K562 (cell line): ENCODE data around the gene SEPHS2. TPM values are rescaled to one million over a fixed set of nuclear protein-coding genes. Genes with fewer than 3 reads are reported as not detected.

Source experiments
- ATAC-seq: fragments of 200-7000 bp; cut with Tn5 transposase; 3 replicates; pipeline ENCODE4 v1.9.1; 2020; ENCODE audit warnings: moderate library complexity
- BruUV-seq: library from RNA; stranded (reverse); fragments of 400-500 nt; replicated peaks from 2 replicates; lab custom pipeline; 2021; lab: Mats Ljungman, UMichigan
- CTCF ChIA-PET: fragments of 300-600 bp; formaldehyde crosslinking; extraction: SDS; loops from one replicate; lab custom pipeline; 2021; ENCODE audit warnings: low intra/inter-chr PET ratio; lab: Yijun Ruan, JAX
- POLR2A ChIA-PET: fragments of 300-600, 350-650 bp; sonication (Branson Sonifier 250); formaldehyde crosslinking; extraction: SDS; loops from one replicate; lab custom pipeline; 2021; ENCODE audit warnings: antibody characterized with exemption, inconsistent platforms; lab: Yijun Ruan, JAX
- DNase-seq, 4 experiments: peaks; one replicate each; pipeline versions ENCODE4 v3.0.0 to v3.0.0-alpha.2; 2011 to 2018; ENCODE audit warnings: low spot score in 3 of 4, mixed read lengths in 3 of 4; ENCODE audit errors: extremely low read depth in 1 of 4
- FAIRE-seq: peaks from 2 replicates; lab custom pipeline; 2011; peaks lifted over from hg19 to GRCh38; lab: Jason Lieb, UNC
- H2AFZ ChIP-seq: 2 replicates; pipeline ENCODE4 v1.6.0; 2011; ENCODE audit warnings: low read depth, low read length, control low read depth, inconsistent platforms
- H3K27ac ChIP-seq: fragments of 200-600 bp; 3 replicates; pipeline ENCODE4 v1.8.0; 2011; ENCODE audit warnings: low read depth, mild to moderate bottlenecking, control low read depth, inconsistent platforms, low read length, moderate library complexity, mixed read lengths; ENCODE audit errors: extremely low read depth
- H3K27me3 ChIP-seq, 2 experiments: fragments of 300-600 bp in 1 of 2; 2 replicates in 1 of 2; 3 replicates in 1 of 2; pipeline versions ENCODE4 v1.6.0 to v1.8.0; 2011; ENCODE audit warnings: inconsistent platforms in 2 of 2, low read length in 2 of 2, mild to moderate bottlenecking in 1 of 2, mixed read lengths in 1 of 2, moderate library complexity in 1 of 2; ENCODE audit not compliant: control insufficient read depth in 2 of 2, insufficient read depth in 2 of 2
- H3K36me3 ChIP-seq: fragments of 300-600 bp; 3 replicates; pipeline ENCODE4 v1.8.0; 2011; ENCODE audit warnings: mild to moderate bottlenecking, low read length, inconsistent platforms; ENCODE audit not compliant: control insufficient read depth, insufficient read depth
- H3K4me1 ChIP-seq, 2 experiments: fragments of 200-600 bp in 1 of 2; replicated peaks in 1 of 2; 2 replicates in 1 of 2; 3 replicates in 1 of 2; pipeline versions ENCODE4 v1.5.1 to v1.8.0; 2011; ENCODE audit warnings: inconsistent platforms in 2 of 2, low read length in 2 of 2, mild to moderate bottlenecking in 1 of 2, mixed read lengths in 1 of 2, moderate library complexity in 1 of 2; ENCODE audit not compliant: control insufficient read depth in 2 of 2, insufficient read depth in 2 of 2
- H3K4me2 ChIP-seq: 2 replicates; pipeline ENCODE4 v1.6.1; 2011; ENCODE audit warnings: low read length, control low read depth, inconsistent platforms, mixed read lengths; ENCODE audit not compliant: insufficient read depth
- H3K4me3 ChIP-seq: fragments of 200-600 bp; sonication (generic), shearing (Covaris generic); 2 replicates; pipeline ENCODE4 v1.5.1; 2016; ENCODE audit warnings: control low read depth, inconsistent platforms
- H3K79me2 ChIP-seq: fragments of 200-600 bp; 3 replicates; pipeline ENCODE4 v1.8.0; 2011; ENCODE audit warnings: low read length, inconsistent platforms; ENCODE audit not compliant: control insufficient read depth, insufficient read depth
- H3K9ac ChIP-seq, 2 experiments: 2 replicates each; pipeline versions ENCODE4 v1.6.0 to v1.6.1; 2011; ENCODE audit warnings: low read depth in 2 of 2, low read length in 2 of 2, control low read depth in 1 of 2, inconsistent platforms in 1 of 2, mild to moderate bottlenecking in 1 of 2, mixed read lengths in 1 of 2; ENCODE audit not compliant: insufficient read depth in 1 of 2
- H3K9me1 ChIP-seq: one replicate; pipeline ENCODE4 v1.6.0; 2011; ENCODE audit warnings: inconsistent platforms, mild to moderate bottlenecking, low read length, moderate library complexity; ENCODE audit not compliant: control insufficient read depth, insufficient read depth
- H3K9me3 ChIP-seq: replicated peaks from 2 replicates; pipeline ENCODE4 v1.5.1; 2011; ENCODE audit warnings: low read depth, low read length, inconsistent platforms; ENCODE audit not compliant: control insufficient read depth, insufficient read depth
- H4K20me1 ChIP-seq: replicated peaks from 2 replicates; pipeline ENCODE4 v1.6.1; 2011; ENCODE audit warnings: low read length, inconsistent platforms, mixed read lengths; ENCODE audit not compliant: control insufficient read depth, insufficient read depth
- BCOR ChIP-seq: fragments of 450-650 bp; IDR thresholded peaks from 2 replicates; pipeline ENCODE4 v1.6.1; 2016
- ESRRA ChIP-seq: fragments of 450-650 bp; IDR thresholded peaks from 2 replicates; pipeline ENCODE4 v1.6.1; 2014; ENCODE audit warnings: low read depth, mild to moderate bottlenecking, moderate library complexity, borderline replicate concordance
- FOXA3 ChIP-seq, 2 experiments: fragments of 450-650 bp in 1 of 2; sonication (generic) in 1 of 2; formaldehyde crosslinking; IDR thresholded peaks in 1 of 2; conservative IDR thresholded peaks in 1 of 2; 2 replicates each; pipeline versions ENCODE4 v1.4.0 to v1.8.0; 2020 to 2022; ENCODE audit warnings: mild to moderate bottlenecking in 2 of 2, missing genetic modification reagents in 1 of 2
- KDM1A ChIP-seq, 2 experiments: fragments of 450-650 bp; IDR thresholded peaks; 2 replicates each; pipeline ENCODE4 v1.6.1; 2016; ENCODE audit warnings: mild to moderate bottlenecking in 2 of 2
- NCOR1 ChIP-seq: fragments of 450-650 bp; IDR thresholded peaks from 2 replicates; pipeline ENCODE4 v1.6.1; 2016; ENCODE audit warnings: mild to moderate bottlenecking, moderate library complexity
- NFRKB ChIP-seq: fragments of 450-650 bp; IDR thresholded peaks from 2 replicates; pipeline ENCODE4 v1.6.1; 2016; ENCODE audit warnings: low read depth
- RBM25 ChIP-seq: fragments of 200-400 bp; formaldehyde crosslinking; IDR thresholded peaks from 2 replicates; pipeline ENCODE4 v1.6.1; 2018; ENCODE audit warnings: low read length, low read depth, moderate library complexity; ENCODE audit not compliant: severe bottlenecking
- SIN3A ChIP-seq, 2 experiments: fragments of 150-350 bp in 1 of 2; IDR thresholded peaks; 2 replicates each; pipeline ENCODE4 v1.6.1; 2011 to 2016; ENCODE audit warnings: borderline replicate concordance in 2 of 2, low read depth in 2 of 2, low read length in 2 of 2, mild to moderate bottlenecking in 2 of 2, moderate library complexity in 2 of 2; ENCODE audit not compliant: control insufficient read depth in 1 of 2
- ZNF146 ChIP-seq: IDR thresholded peaks from one replicate; pipeline ENCODE4 v1.6.1; 2018; ENCODE audit warnings: missing compliant biosample characterization; ENCODE audit not compliant: unreplicated experiment
- ZNF778 ChIP-seq: fragments of 450-650 bp; formaldehyde crosslinking; IDR thresholded peaks from 2 replicates; pipeline ENCODE4 v1.4.0; 2020; ENCODE audit warnings: mild to moderate bottlenecking, moderate library complexity
- WGBS: fragments of 100-300 bp; shearing (Covaris generic); methylation state at CpG from one replicate; pipeline ENCODE4 v1.1.6; 2016; ENCODE audit warnings: low coverage, mixed read lengths; ENCODE audit not compliant: insufficient coverage; ENCODE audit errors: missing lambda C conversion rate; 5-methylcytosine and 5-hydroxymethylcytosine counted together
- in situ Hi-C: fragments of 300-500 bp; cut with MboI; formaldehyde crosslinking; loops from 4 replicates; pipeline ENCODE4 v1.15.0; 2018; ENCODE audit warnings: inconsistent platforms, mixed read lengths
- intact Hi-C: fragments of 100-400 bp; cut with micrococcal nuclease; formaldehyde crosslinking; loops from 2 replicates; pipeline ENCODE4 v1.14.2; 2022
- polyA plus RNA-seq, 8 experiments: library from polyadenylated mRNA; depleted of rRNA in 4 of 8; stranded (reverse) in 5 of 8; unstranded in 3 of 8; fragments of >200 nt; fragmentation: Nextera tagmentation in 2 of 8; fragmentation: Illumina TruSeq in 1 of 8; extraction: Ambion mirVana in 2 of 8; extraction: Trizol in 1 of 8; gene quantifications; 2 replicates each; pipeline versions ENCODE4 v1.2.1 to v1.2.3, GENCODE V29; 2011 to 2014; ENCODE audit warnings: inconsistent platforms in 1 of 8, missing spikeins in 1 of 8
- total RNA-seq, 7 experiments: library from RNA; depleted of rRNA in 6 of 7; stranded (reverse); fragments of >200 nt in 6 of 7; fragmentation: Illumina TruSeq in 2 of 7; extraction: Trizol in 2 of 7; gene quantifications; 2 replicates each; pipeline versions ENCODE4 v1.2.1 to v1.2.3, GENCODE V29; 2011 to 2021; ENCODE audit warnings: low replicate concordance in 1 of 7
- TF ChIP-seq, protein P1 (sequence below): sonication (generic); formaldehyde crosslinking; IDR thresholded peaks from 2 replicates; pipeline ENCODE4 v1.8.1; 2023; ENCODE audit warnings: mild to moderate bottlenecking, missing genetic modification reagents

The SEPHS2 gene
- total and polyA plus RNA-seq, 9 of the 15 experiments (the other 6 are each of a cell fraction or from before 2014, with no cell fraction given) = 20.9 to 90.6 (median 43.4) TPM

- Histone ChIP-seq H2AFZ (no peak within 1 kb of the TSS), H4K20me1 (no peaks in the 10 kb centered on the region), H3K36me3 (no peaks in the 10 kb centered on the region), H3K27me3 (no peaks in the 10 kb centered on the region), H3K79me2 (no peaks in the 10 kb centered on the region), H3K4me3 (no peak within 1 kb of the TSS), H3K9ac (peak within 1 kb of the TSS in 1 of 2 experiments; percentile 42; a peak in 2 of 4 replicates), H3K4me1 (peaks cover 0 to 15% of the 10 kb centered on the region in 2 experiments; a peak in 1 of 5 replicates), H3K9me1 (no peaks in the 10 kb centered on the region), H3K27ac (no peak within 1 kb of the TSS), H3K4me2 (no peak within 1 kb of the TSS), H3K9me3 (no peaks in the 10 kb centered on the region)
- ATAC-seq (no peak), FAIRE-seq (no peak), DNase-seq (no peak)
- CTCF ChIA-PET = interaction anchor here (0.6 kb wide), 1 partner anchor 64 kb away, joined by 3 read pairs; no protein-coding TSS in a partner anchor
- 28% methylated on average over 8 of the region's 8 CpGs for WGBS
- POLR2A ChIA-PET = no interaction called here
- intact Hi-C loops (no loop called here), in situ Hi-C loops (no loop called here)
- BruUV-seq = no TSS peak
- TF ChIP-seq ZNF146 (CRISPR knock-in tag) = peak; percentile 91
- TF ChIP-seq RBM25 = peak; percentile 58
- TF ChIP-seq BCOR = peak; percentile 67; the same call in 1 of the 2 replicates
- no peak for TF ChIP-seq ZNF778
- TF ChIP-seq, protein P1, sequence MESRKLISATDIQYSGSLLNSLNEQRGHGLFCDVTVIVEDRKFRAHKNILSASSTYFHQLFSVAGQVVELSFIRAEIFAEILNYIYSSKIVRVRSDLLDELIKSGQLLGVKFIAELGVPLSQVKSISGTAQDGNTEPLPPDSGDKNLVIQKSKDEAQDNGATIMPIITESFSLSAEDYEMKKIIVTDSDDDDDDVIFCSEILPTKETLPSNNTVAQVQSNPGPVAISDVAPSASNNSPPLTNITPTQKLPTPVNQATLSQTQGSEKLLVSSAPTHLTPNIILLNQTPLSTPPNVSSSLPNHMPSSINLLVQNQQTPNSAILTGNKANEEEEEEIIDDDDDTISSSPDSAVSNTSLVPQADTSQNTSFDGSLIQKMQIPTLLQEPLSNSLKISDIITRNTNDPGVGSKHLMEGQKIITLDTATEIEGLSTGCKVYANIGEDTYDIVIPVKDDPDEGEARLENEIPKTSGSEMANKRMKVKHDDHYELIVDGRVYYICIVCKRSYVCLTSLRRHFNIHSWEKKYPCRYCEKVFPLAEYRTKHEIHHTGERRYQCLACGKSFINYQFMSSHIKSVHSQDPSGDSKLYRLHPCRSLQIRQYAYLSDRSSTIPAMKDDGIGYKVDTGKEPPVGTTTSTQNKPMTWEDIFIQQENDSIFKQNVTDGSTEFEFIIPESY (CRISPR knock-in tag) = no peak
- no peak for TF ChIP-seq NCOR1
- TF ChIP-seq FOXA3 (CRISPR knock-in tag; conservative IDR thresholded peaks at IDR 0.05 in 1 of 2, IDR thresholded peaks at IDR 0.05 in 1 of 2) = no peak
- TF ChIP-seq NFRKB = no peak
- TF ChIP-seq SIN3A (IDR thresholded peaks at IDR 0.05; ENCODE audit: borderline replicate concordance in 2 of 2, control insufficient read depth in 1 of 2, low read depth in 2 of 2, low read length in 2 of 2) = no peak
- TF ChIP-seq KDM1A (IDR thresholded peaks at IDR 0.05) = peak; percentile 17 to 30; a peak in 1 of 4 replicates
- no peak for TF ChIP-seq ESRRA
Measured at GRCh38 chr16:30472328-30472942, 26.8 kb upstream of the SEPHS2 start, which contains the start of gene ITGAL. Gene ITGAL (plus strand): TSS chr16:30472742. CDS start chr16:30472838, 96 bp downstream.
